Panc1 (cell line): ENCODE measurements around the gene ARHGAP18. TPM values are rescaled to one million over a fixed set of nuclear protein-coding genes. Genes with fewer than 3 reads are reported as not detected.

Experiments
- ATAC-seq: fragments of 200-7000 bp; cut with Tn5 transposase; 2 replicates; pipeline ENCODE4 v1.9.1; 2020; ENCODE audit warnings: mild to moderate bottlenecking, moderate library complexity
- BruUV-seq: library from RNA; stranded (reverse); fragments of 400-500 nt; replicated peaks from 2 replicates; lab custom pipeline; 2021; lab: Mats Ljungman, UMichigan
- CTCF ChIA-PET: fragments of 300-600 bp; sonication (Branson Sonifier 250); formaldehyde crosslinking; loops from one replicate; lab custom pipeline; 2022; ENCODE audit warnings: antibody characterized with exemption; lab: Charles Lee
- POLR2A ChIA-PET: fragments of 300-600 bp; sonication (Branson Sonifier 250); formaldehyde crosslinking; loops from one replicate; lab custom pipeline; 2022; ENCODE audit warnings: antibody characterized with exemption; lab: Charles Lee
- DNase-seq: peaks from one replicate; pipeline ENCODE4 v3.0.0-alpha.2; 2010; ENCODE audit warnings: low read depth, low spot score
- H3K27ac ChIP-seq: 2 replicates; pipeline ENCODE4 v1.5.1; 2011; ENCODE audit warnings: mild to moderate bottlenecking, low read length, inconsistent platforms
- H3K27me3 ChIP-seq: fragments of 200-500 bp; sonication (Bioruptor generic); 2 replicates; pipeline ENCODE4 v1.6.0; 2014; ENCODE audit warnings: low read length, inconsistent platforms; ENCODE audit not compliant: control insufficient read depth, insufficient read depth
- H3K36me3 ChIP-seq: fragments of 200-500 bp; sonication (Bioruptor generic); 2 replicates; pipeline ENCODE4 v1.5.1; 2014; ENCODE audit warnings: inconsistent platforms, mild to moderate bottlenecking, low read length, moderate library complexity; ENCODE audit not compliant: control insufficient read depth, insufficient read depth
- H3K4me1 ChIP-seq: 2 replicates; pipeline ENCODE4 v1.5.1; 2011; ENCODE audit warnings: inconsistent platforms, mild to moderate bottlenecking, low read length, moderate library complexity; ENCODE audit not compliant: control insufficient read depth, insufficient read depth
- H3K4me3 ChIP-seq, 2 experiments: 2 replicates each; pipeline ENCODE4 v1.5.1; 2011 to 2012; ENCODE audit warnings: low read depth in 2 of 2, low read length in 2 of 2, mild to moderate bottlenecking in 2 of 2, inconsistent platforms in 1 of 2, moderate library complexity in 1 of 2
- H3K9me3 ChIP-seq: fragments of 200-500 bp; sonication (Bioruptor generic); 2 replicates; pipeline ENCODE4 v1.5.1; 2014; ENCODE audit warnings: low read depth, mild to moderate bottlenecking, inconsistent platforms, low read length, moderate library complexity; ENCODE audit not compliant: control insufficient read depth, insufficient read depth
- CTCF ChIP-seq: fragments of 450-650 bp; IDR thresholded peaks from 2 replicates; pipeline ENCODE4 v1.5.1; 2017; ENCODE audit warnings: mild to moderate bottlenecking
- POLR2AphosphoS5 ChIP-seq: IDR thresholded peaks from 2 replicates; pipeline ENCODE4 v1.6.1; 2012; ENCODE audit warnings: mild to moderate bottlenecking, low read depth, low read length, moderate library complexity
- REST ChIP-seq, 2 experiments: IDR thresholded peaks; 2 replicates each; pipeline ENCODE4 v1.6.1; 2011 to 2012; ENCODE audit warnings: low read depth in 2 of 2, control low read depth in 1 of 2, low read length in 1 of 2, mild to moderate bottlenecking in 1 of 2, moderate library complexity in 1 of 2; ENCODE audit not compliant: insufficient read depth in 1 of 2
- SIN3A ChIP-seq: IDR thresholded peaks from 2 replicates; pipeline ENCODE4 v1.6.1; 2012; ENCODE audit warnings: low read depth, mild to moderate bottlenecking, low read length, moderate library complexity, borderline replicate concordance; ENCODE audit not compliant: insufficient read depth
- TCF7L2 ChIP-seq: IDR thresholded peaks from 2 replicates; pipeline ENCODE4 v1.6.1; 2011; ENCODE audit warnings: mild to moderate bottlenecking, low read depth, low read length, inconsistent platforms
- in situ Hi-C: cut with HindIII; loops from 2 replicates; pipeline ENCODE4 v1.10.0; 2016; ENCODE audit warnings: low sequenced_read_pairs, low pct_unique_long_range_greater_than_20kb
- intact Hi-C: fragments of 100-400 bp; cut with micrococcal nuclease; formaldehyde crosslinking; loops from one replicate; pipeline ENCODE4 v1.10.0; 2022; ENCODE audit not compliant: unreplicated experiment
- total RNA-seq: library from RNA; stranded (reverse); gene quantifications from one replicate; pipeline ENCODE4 v1.2.1, GENCODE V29; 2021; ENCODE audit not compliant: unreplicated experiment

The ARHGAP18 gene
- total RNA-seq, 1 experiment from 2014 or later: 11.6 TPM

- ATAC-seq: no peak
- ChIA-PET POLR2A (no interaction called here), CTCF (no interaction called here)
- no TSS peak for BruUV-seq
- no peaks in the 10 kb centered on the region; the same call in 1 of the 2 replicates for H3K4me1 ChIP-seq
- H3K9me3 ChIP-seq: no peaks in the 10 kb centered on the region
- no peaks in the 10 kb centered on the region for H3K36me3 ChIP-seq
- no peak overlapping the region for H3K27ac ChIP-seq
- intact Hi-C loops: no loop called here
- DNase-seq: no peak
- H3K27me3 ChIP-seq: no peaks in the 10 kb centered on the region
- in situ Hi-C loops: no loop called here
- TF ChIP-seq POLR2AphosphoS5: no peak
- TF ChIP-seq SIN3A: no peak
- no peak for TF ChIP-seq CTCF
- no peak for TF ChIP-seq REST (IDR thresholded peaks at IDR 0.05; ENCODE audit: insufficient read depth in 1 of 2, low read depth in 2 of 2, low read length in 1 of 2)
- no peak for TF ChIP-seq TCF7L2
- H3K4me3 ChIP-seq: no peak overlapping the region
Observed at GRCh38 chr6:129604321-129604720, 105.7 kb downstream of the ARHGAP18 start.

GRCh38 chr6:129603741-129604140 is 106.2 kb downstream of the ARHGAP18 start:
- no TSS peak for BruUV-seq
- CTCF ChIA-PET: no interaction called here
- in situ Hi-C loops: no loop called here
- DNase-seq (no peak), ATAC-seq (no peak)
- H3K4me3 ChIP-seq: no peak overlapping the region
- POLR2A ChIA-PET: no interaction called here
- TF ChIP-seq REST (IDR thresholded peaks at IDR 0.05; ENCODE audit: insufficient read depth in 1 of 2, low read depth in 2 of 2, low read length in 1 of 2) (no peak), SIN3A (no peak), TCF7L2 (no peak)
- H3K27me3 ChIP-seq: no peaks in the 10 kb centered on the region
- no peaks in the 10 kb centered on the region for H3K9me3 ChIP-seq
- intact Hi-C loops: no loop called here
- no peak overlapping the region for H3K27ac ChIP-seq
- H3K36me3 ChIP-seq: no peaks in the 10 kb centered on the region
- H3K4me1 ChIP-seq: peaks cover 2% of the 10 kb centered on the region
